Activated CD8-positive, alpha-beta T cell treated with anti-CD3 and anti-CD28 coated beads for 36 hours (primary cell): ENCODE data around the gene GPC5. TPM values are rescaled to one million over a fixed set of nuclear protein-coding genes. Genes with fewer than 3 reads are reported as not detected.

Experiments
- ATAC-seq: fragments of 200-7000 bp; cut with Tn5 transposase; one replicate; pipeline ENCODE4 v1.10.0; 2021; ENCODE audit warnings: mild to moderate bottlenecking, moderate library complexity
- CTCF ChIA-PET: fragments of 350-600 bp; sonication (Branson Sonifier 250); formaldehyde crosslinking; loops from one replicate; lab custom pipeline; 2021; ENCODE audit warnings: antibody characterized with exemption; lab: Charles Lee
- POLR2A ChIA-PET: fragments of 350-600 bp; sonication (Branson Sonifier 250); formaldehyde crosslinking; loops from one replicate; lab custom pipeline; 2021; ENCODE audit warnings: antibody characterized with exemption; lab: Charles Lee
- DNase-seq: peaks from one replicate; pipeline ENCODE4 v3.0.0-alpha.2; 2020
- H3K27ac Mint-ChIP-seq: one replicate; pipeline ENCODE4 v1.8.0; 2021; ENCODE audit warnings: mild to moderate bottlenecking, mixed read lengths
- H3K27me3 Mint-ChIP-seq: one replicate; pipeline ENCODE4 v1.8.0; 2021; ENCODE audit warnings: mixed read lengths
- H3K36me3 Mint-ChIP-seq: one replicate; pipeline ENCODE4 v1.8.0; 2021; ENCODE audit warnings: low read depth, mixed read lengths
- H3K4me1 Mint-ChIP-seq: one replicate; pipeline ENCODE4 v1.8.0; 2021; ENCODE audit warnings: low read depth, mixed read lengths
- H3K4me3 Mint-ChIP-seq: one replicate; pipeline ENCODE4 v1.8.0; 2021; ENCODE audit warnings: mild to moderate bottlenecking, moderate library complexity, mixed read lengths
- H3K9me3 Mint-ChIP-seq: one replicate; pipeline ENCODE4 v1.8.0; 2021; ENCODE audit warnings: mixed read lengths
- CTCF ChIP-seq: fragments of 200-600 bp; IDR thresholded peaks from one replicate; pipeline ENCODE4 v1.8.0; 2022; ENCODE audit warnings: antibody characterized with exemption, mild to moderate bottlenecking
- intact Hi-C: fragments of 100-400 bp; cut with micrococcal nuclease; formaldehyde crosslinking; loops from one replicate; pipeline ENCODE4 v1.10.0; 2022
- total RNA-seq, 2 experiments: library from RNA; stranded (reverse); gene quantifications; one replicate each; pipeline ENCODE4 v1.2.3, GENCODE V29; 2021

Gene GPC5
- total RNA-seq, 2 experiments from 2014 or later = 0.13 to 0.14 TPM

- CTCF ChIA-PET = no interaction called here
- POLR2A ChIA-PET = no interaction called here
- Mint-ChIP-seq H3K4me3 (no peak overlapping the region), H3K36me3 (no peaks in the 10 kb centered on the region), H3K9me3 (peaks cover 5% of the 10 kb centered on the region), H3K4me1 (no peaks in the 10 kb centered on the region), H3K27me3 (no peaks in the 10 kb centered on the region), H3K27ac (no peak overlapping the region)
- intact Hi-C loops = no loop called here
- no peak for TF ChIP-seq CTCF
- DNase-seq = no peak
- ATAC-seq = no peak
Observed at GRCh38 chr13:92122186-92122853, 723.9 kb downstream of the GPC5 start.

- ATAC-seq (no peak), DNase-seq (no peak)
- no peaks in the 10 kb centered on the region for H3K4me1 Mint-ChIP-seq
- CTCF ChIA-PET = interaction anchor here (1.0 kb wide), 1 partner anchor 17 kb away, joined by 3 read pairs; no protein-coding TSS in a partner anchor
- POLR2A ChIA-PET = no interaction called here
- no peak overlapping the region for H3K27ac Mint-ChIP-seq
- H3K4me3 Mint-ChIP-seq = no peak overlapping the region
- no peaks in the 10 kb centered on the region for H3K36me3 Mint-ChIP-seq
- peaks cover 1% of the 10 kb centered on the region for H3K9me3 Mint-ChIP-seq
- no peak for TF ChIP-seq CTCF
- no peaks in the 10 kb centered on the region for H3K27me3 Mint-ChIP-seq
- intact Hi-C loops = no loop called here
Observed at GRCh38 chr13:92126399-92126798, 728.0 kb downstream of the GPC5 start.

- Mint-ChIP-seq H3K4me3 (no peak overlapping the region), H3K4me1 (no peaks in the 10 kb centered on the region), H3K27me3 (no peaks in the 10 kb centered on the region), H3K9me3 (no peaks in the 10 kb centered on the region), H3K36me3 (no peaks in the 10 kb centered on the region), H3K27ac (no peak overlapping the region)
- no peak for ATAC-seq
- DNase-seq = no peak
- CTCF ChIA-PET = no interaction called here
- intact Hi-C loops = no loop called here
- no peak for TF ChIP-seq CTCF
- POLR2A ChIA-PET = no interaction called here
Observed at GRCh38 chr13:92135509-92135908, 737.1 kb downstream of the GPC5 start.

GRCh38 chr13:92136449-92137155, 738.2 kb downstream of the GPC5 start:
- ChIA-PET CTCF (no interaction called here), POLR2A (no interaction called here)
- TF ChIP-seq CTCF = no peak
- Mint-ChIP-seq H3K36me3 (no peaks in the 10 kb centered on the region), H3K27me3 (no peaks in the 10 kb centered on the region), H3K27ac (no peak overlapping the region), H3K4me1 (no peaks in the 10 kb centered on the region), H3K9me3 (no peaks in the 10 kb centered on the region), H3K4me3 (no peak overlapping the region)
- DNase-seq (no peak), ATAC-seq (no peak)
- intact Hi-C loops = no loop called here

GRCh38 chr13:92137520-92137919, 739.1 kb downstream of the GPC5 start:
- H3K4me3 Mint-ChIP-seq = no peak overlapping the region
- no peaks in the 10 kb centered on the region for H3K4me1 Mint-ChIP-seq
- ChIA-PET POLR2A (no interaction called here), CTCF (interaction anchor here (1.2 kb wide), 1 partner anchor 18 kb away, joined by 4 read pairs; no protein-coding TSS in a partner anchor)
- H3K9me3 Mint-ChIP-seq = no peaks in the 10 kb centered on the region
- DNase-seq (no peak), ATAC-seq (no peak)
- intact Hi-C loops = no loop called here
- no peaks in the 10 kb centered on the region for H3K27me3 Mint-ChIP-seq
- no peaks in the 10 kb centered on the region for H3K36me3 Mint-ChIP-seq
- TF ChIP-seq CTCF = no peak
- no peak overlapping the region for H3K27ac Mint-ChIP-seq
